ENCODE data around the gene PERP. TPM values are rescaled to one million over a fixed set of nuclear protein-coding genes. Genes with fewer than 3 reads are reported as not detected.

Gene PERP
- total and polyA plus RNA-seq, 2 of the 4 experiments (the other 2 are of a cell fraction), result 7.7 to 21.4 TPM

DNA sequence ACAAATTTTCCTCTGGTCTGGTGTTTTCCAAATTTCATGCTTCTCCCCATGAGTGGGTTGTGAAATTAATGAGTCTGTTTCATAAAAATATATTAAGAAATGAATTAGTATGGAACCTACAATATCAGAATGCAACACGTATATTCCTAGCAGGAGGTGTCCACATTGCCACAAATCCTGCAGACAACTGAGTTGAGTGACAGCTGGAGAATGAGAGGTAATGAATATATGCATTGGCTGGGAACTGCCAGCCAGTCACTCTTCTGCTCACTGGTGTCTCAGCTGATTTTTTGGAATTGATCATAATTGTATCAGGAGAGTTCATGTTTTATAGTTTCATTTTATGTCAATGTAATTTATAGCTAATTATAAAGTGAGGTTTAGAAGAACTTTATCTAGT lies 48.2 kb upstream of the PERP start:
- no peak overlapping the region for H3K56ac ChIP-seq (ENCODE audit: extremely low read depth, insufficient read depth, low read length)
- H3K18ac ChIP-seq (ENCODE audit: low read depth, low read length), result no peak overlapping the region
- TF ChIP-seq FOS (IDR thresholded peaks at IDR 0.05; ENCODE audit: low read depth, low read length) (no peak), NFE2L2 (IDR thresholded peaks at IDR 0.05; ENCODE audit: low read depth, low read length) (no peak), MXI1 (IDR thresholded peaks at IDR 0.05; ENCODE audit: borderline replicate concordance, low read depth, low read length) (no peak), RFX5 (IDR thresholded peaks at IDR 0.05; ENCODE audit: low read depth, low read length) (no peak), RCOR1 (IDR thresholded peaks at IDR 0.05; ENCODE audit: insufficient replicate concordance, low read length) (no peak), MAZ (IDR thresholded peaks at IDR 0.05; ENCODE audit: borderline replicate concordance, low read depth, low read length) (no peak), BHLHE40 (IDR thresholded peaks at IDR 0.05; ENCODE audit: low read depth, low read length) (no peak), SMC3 (IDR thresholded peaks at IDR 0.05; ENCODE audit: low read depth, low read length) (no peak), POLR2A (IDR thresholded peaks at IDR 0.05; ENCODE audit: low read depth, low read length) (no peak), CEBPB (IDR thresholded peaks at IDR 0.05; ENCODE audit: low read depth, low read length) (no peak), CHD1 (IDR thresholded peaks at IDR 0.05; ENCODE audit: low read depth, low read length) (no peak)
- TF ChIP-seq, protein P1, sequence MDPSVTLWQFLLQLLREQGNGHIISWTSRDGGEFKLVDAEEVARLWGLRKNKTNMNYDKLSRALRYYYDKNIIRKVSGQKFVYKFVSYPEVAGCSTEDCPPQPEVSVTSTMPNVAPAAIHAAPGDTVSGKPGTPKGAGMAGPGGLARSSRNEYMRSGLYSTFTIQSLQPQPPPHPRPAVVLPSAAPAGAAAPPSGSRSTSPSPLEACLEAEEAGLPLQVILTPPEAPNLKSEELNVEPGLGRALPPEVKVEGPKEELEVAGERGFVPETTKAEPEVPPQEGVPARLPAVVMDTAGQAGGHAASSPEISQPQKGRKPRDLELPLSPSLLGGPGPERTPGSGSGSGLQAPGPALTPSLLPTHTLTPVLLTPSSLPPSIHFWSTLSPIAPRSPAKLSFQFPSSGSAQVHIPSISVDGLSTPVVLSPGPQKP (IDR thresholded peaks at IDR 0.05; ENCODE audit: borderline replicate concordance, low read depth, low read length), result no peak
- TF ChIP-seq, protein P2, sequence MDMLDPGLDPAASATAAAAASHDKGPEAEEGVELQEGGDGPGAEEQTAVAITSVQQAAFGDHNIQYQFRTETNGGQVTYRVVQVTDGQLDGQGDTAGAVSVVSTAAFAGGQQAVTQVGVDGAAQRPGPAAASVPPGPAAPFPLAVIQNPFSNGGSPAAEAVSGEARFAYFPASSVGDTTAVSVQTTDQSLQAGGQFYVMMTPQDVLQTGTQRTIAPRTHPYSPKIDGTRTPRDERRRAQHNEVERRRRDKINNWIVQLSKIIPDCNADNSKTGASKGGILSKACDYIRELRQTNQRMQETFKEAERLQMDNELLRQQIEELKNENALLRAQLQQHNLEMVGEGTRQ (IDR thresholded peaks at IDR 0.05; ENCODE audit: low read depth, low read length), result no peak
- intact Hi-C loops (cut with micrococcal nuclease) (no loop called here), in situ Hi-C loops (cut with MboI; ENCODE audit: low sequenced_read_pairs) (no loop called here), dilution Hi-C loops (cut with HindIII; ENCODE audit: low sequenced_read_pairs, unreplicated experiment) (no loop called here)
- BruUV-seq (replicated peaks), result no TSS peak
- DNase-seq (no peak), ATAC-seq (ENCODE audit: low read depth) (no peak)
- H3K4ac ChIP-seq (ENCODE audit: low read depth, low read length), result no peak overlapping the region
- no peak overlapping the region for H2BK20ac ChIP-seq (ENCODE audit: low read depth, low read length)
- H4K5ac ChIP-seq (ENCODE audit: low read depth, low read length), result no peak overlapping the region
- no peak overlapping the region for H4K91ac ChIP-seq (ENCODE audit: insufficient read depth, low read depth, low read length)
- CTCF ChIA-PET, result interaction anchor here (0.6 to 0.7 kb wide), 2 partner anchors 226 to 432 kb away, joined by 3 to 4 read pairs; no protein-coding TSS in a partner anchor
- no peaks in the 10 kb centered on the region for H4K20me1 ChIP-seq (ENCODE audit: insufficient read depth, low read length)
- no peak overlapping the region for H2BK15ac ChIP-seq (ENCODE audit: low read depth, low read length)
- H3K27ac ChIP-seq (ENCODE audit: insufficient read depth, low read length), result no peak overlapping the region
- H3K14ac ChIP-seq (replicated peaks; ENCODE audit: low read depth, low read length), result no peak overlapping the region
- no peaks in the 10 kb centered on the region for H3K4me1 ChIP-seq (ENCODE audit: control insufficient read depth, insufficient read depth, low read length)
- peaks cover 18% of the 10 kb centered on the region for H3K27me3 ChIP-seq (ENCODE audit: control insufficient read depth, insufficient read depth, low read length)
- no peak overlapping the region for H2AFZ ChIP-seq (replicated peaks; ENCODE audit: low read length, poor library complexity)
- H4K8ac ChIP-seq (ENCODE audit: low read depth in 2 of 2, low read length in 2 of 2), result no peak overlapping the region
- H3K4me3 ChIP-seq (ENCODE audit: insufficient read depth, low read depth, low read length), result no peak overlapping the region
- H3K36me3 ChIP-seq (ENCODE audit: control insufficient read depth, insufficient read depth, low read length), result no peaks in the 10 kb centered on the region
- no peak overlapping the region for H2AK5ac ChIP-seq (ENCODE audit: low read depth, low read length)
- H3K9me1 ChIP-seq (ENCODE audit: insufficient read depth, low read length), result no peaks in the 10 kb centered on the region
- no peaks in the 10 kb centered on the region for H3K79me1 ChIP-seq (ENCODE audit: low read depth in 1 of 2, low read length in 2 of 2)
- POLR2A ChIA-PET (ENCODE audit: unreplicated experiment), result no interaction called here
- H2AK9ac ChIP-seq (replicated peaks; ENCODE audit: low read depth, low read length, poor library complexity), result no peak overlapping the region
- H3K9me3 ChIP-seq (ENCODE audit: control insufficient read depth, insufficient read depth, low read length), result no peaks in the 10 kb centered on the region; the same call in 1 of the 2 replicates
- WGBS, 2 experiments (ENCODE audit: extremely low coverage in 2 of 2, insufficient read length in 1 of 2), result no CpG with 5 or more reads among the region's 1 CpG
- H3K23ac ChIP-seq (ENCODE audit: low read depth, low read length), result no peak overlapping the region
- no peak overlapping the region for H3K9ac ChIP-seq (ENCODE audit: low read depth, low read length)
- no peak overlapping the region for H3K4me2 ChIP-seq (ENCODE audit: low read depth, low read length)
- no peak overlapping the region for H2BK5ac ChIP-seq (ENCODE audit: low read depth, low read length, poor library complexity, severe bottlenecking)
- no peak overlapping the region for H2BK120ac ChIP-seq (ENCODE audit: low read depth, low read length)
